GOT3 (cell line): ENCODE data around the gene TANK.
"Not testable (repeated sequence)": the region's sequence is repeated elsewhere in the genome, so short reads cannot be mapped to it uniquely, and the experiment has no call there.

Experiments used
- DNase-seq: peaks from one replicate; lab custom pipeline; 2025; ENCODE audit warnings: mixed read lengths; lab: John Stamatoyannopoulos, UW

The TANK gene

DNA sequence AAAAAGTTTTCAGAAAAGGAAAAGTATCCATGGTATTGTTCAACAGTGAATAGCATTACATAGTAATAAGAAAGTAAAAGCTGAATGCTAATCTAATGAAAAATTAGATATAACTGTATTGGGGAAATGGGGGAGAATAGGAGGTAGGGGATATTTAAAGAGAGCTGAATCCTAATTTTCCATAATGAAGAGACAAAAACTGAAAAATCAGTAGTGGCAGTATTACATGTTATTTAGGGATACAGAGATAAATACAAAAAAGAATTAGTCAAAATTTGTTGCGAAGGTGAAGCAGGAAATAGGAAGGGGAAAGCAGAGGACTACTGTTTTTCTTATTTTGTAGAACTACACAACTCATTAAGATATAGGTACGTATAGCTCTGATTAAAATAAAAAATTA lies 9.1 kb downstream of the TANK start:
- DNase-seq, result no peak

DNA sequence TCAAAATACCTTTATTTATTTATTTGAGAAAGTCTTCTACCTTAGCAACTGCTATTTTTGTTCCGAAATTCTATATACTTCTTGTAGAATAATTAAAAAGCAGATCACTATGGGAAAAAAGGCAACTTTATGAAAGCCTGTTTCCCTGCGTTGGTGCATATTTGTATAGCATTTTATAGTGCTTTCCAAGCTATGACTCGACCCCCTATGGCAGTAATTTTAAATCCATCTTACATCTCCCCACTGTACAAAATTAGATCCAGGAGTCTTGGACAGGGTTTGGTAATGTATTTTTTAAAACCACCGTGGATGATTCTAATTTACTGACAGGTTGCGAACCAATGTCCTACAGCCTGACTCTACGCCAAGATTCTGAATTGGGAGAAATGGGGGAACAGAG lies 10.1 kb downstream of the TANK start:
- DNase-seq, result no peak

DNA sequence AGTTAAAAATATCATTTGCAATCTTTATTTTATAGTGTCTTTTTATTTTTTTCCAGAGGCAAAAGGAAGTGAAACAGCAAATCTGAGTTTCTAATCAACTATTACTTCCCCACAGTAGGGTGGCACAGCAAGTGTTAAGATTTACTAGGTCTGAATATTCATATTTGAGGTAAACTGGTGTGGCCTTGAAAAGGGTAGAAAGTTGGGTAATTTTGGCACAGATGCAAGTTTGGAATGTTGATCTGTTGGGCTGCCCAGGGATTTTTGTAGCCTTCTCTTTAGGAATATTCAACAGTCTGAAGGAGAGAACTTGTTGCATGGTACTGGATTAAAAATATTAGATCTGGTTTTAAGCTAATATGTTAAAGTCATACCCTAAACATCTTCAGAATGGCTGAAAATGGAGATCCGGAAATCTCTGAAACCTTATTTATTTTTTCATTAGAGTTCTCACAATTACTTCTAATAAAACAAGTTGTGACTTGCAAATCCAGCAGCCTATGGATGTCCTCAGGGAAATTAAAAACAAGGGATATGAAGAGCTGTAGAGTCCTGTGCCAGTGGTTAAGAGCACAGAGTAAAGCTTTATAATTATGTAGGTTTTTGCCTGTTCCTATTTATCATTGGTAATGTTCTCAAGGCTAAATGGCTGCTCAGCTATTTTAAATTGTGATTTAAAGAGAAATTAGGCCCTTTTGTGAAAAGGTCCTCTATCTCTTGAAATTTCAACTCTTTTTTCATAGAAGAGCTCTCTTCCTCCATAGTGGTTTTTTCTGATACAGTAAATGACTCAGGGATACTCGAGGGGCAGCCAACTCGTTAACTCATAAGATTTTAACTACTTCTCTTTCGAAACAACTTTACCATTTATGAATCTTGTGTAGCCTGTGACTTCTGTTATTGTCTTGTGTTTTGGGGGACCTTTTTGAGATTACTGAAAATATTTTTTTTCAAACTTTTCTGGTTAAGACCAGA lies 11.0 kb downstream of the TANK start:
- no peak for DNase-seq

DNA sequence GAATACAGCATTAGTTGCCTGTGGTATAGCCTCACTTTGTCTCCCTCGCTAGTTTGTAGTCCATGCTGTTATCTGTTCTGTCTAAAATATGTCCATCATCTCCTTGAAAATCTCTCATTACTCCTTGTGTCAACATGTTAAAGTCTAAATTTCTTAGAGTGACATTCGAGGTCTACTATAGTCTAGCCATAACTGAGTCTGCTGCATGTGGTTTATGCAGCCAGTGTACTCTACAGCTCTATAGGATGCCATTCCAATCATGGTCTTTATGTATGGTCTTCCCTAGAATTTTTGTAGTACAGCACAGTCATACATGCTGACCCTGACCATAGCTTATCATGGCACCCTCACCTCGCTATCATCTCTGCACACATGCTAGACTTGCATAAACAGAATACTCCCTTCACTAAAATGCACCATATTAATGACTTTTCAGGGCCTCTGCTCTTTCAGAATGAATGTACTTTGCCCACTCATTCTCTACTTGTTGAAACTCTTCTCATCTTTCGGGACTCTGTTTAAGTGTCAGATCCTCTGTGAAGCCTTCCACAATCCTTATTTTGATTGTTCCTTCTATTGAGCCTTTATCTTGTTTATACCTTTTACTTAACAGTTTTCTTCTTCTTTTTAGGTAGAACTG lies 12.8 kb downstream of the TANK start:
- DNase-seq, result no peak

DNA sequence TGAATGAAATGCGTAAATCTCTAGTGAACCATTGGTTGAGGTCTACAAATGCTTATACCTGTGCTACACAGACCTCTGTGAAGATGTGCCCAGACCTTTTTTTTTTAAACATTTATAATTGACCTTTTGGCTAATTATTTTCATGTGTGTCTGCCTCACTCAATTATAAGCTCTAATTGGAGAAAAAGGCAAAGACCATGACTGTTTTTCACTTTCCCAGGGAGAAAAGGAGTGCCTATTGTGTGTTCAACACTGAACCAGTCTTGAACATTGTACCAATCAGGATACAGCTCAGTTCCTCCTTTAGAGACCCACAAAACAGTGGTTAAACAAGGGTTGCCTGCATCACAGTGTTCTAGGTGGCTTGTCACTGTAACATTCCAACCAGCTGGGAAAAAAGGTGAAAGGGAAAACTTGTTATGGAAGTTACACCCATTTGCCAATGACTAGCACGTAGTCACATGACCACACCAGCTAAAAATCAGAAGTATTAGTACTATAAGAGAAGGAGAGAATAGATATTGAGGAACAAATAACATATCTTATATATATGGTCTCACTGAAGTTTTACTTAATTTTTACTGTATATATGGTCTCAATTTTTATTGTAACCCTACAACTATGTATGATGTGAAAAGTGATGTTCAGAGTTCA lies 13.4 kb downstream of the TANK start:
- no peak for DNase-seq

DNA sequence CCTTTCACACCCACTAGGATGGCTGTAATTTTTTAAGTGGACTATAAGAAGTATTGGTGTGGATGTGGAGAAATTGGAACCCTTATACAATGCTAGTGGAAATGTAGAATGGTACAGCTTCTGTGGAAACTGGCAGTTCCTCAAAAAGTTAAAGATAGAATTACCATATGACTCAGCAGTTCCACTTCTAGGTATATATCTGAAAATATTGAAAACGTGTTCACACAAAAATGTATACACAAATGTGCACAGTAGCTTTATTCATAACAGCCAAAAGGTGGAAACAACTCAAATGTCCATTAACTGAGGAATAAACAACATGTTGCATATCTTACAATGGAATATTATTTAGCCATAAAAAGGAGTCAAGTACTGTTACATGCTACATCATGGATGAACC lies 17.7 kb downstream of the TANK start:
- no peak for DNase-seq

DNA sequence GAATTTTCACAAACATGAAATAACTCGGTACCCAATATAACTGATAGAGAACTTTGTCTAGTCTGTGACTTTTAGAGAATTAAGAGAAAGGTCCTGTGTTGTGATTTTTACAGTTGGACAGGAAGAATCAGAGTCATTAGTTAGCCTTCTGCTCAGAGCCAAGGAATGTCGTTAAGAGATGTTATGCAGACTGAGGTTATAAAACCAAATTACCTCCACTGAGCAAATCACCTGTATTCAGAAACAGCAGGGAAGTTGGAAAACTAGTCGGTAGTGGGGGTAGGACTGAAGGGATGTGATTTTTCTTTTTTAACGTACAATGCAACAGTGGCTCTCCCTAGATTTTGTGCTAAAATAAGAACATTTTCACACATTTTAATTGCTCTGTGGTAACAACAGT lies 18.5 kb downstream of the TANK start:
- no peak for DNase-seq

DNA sequence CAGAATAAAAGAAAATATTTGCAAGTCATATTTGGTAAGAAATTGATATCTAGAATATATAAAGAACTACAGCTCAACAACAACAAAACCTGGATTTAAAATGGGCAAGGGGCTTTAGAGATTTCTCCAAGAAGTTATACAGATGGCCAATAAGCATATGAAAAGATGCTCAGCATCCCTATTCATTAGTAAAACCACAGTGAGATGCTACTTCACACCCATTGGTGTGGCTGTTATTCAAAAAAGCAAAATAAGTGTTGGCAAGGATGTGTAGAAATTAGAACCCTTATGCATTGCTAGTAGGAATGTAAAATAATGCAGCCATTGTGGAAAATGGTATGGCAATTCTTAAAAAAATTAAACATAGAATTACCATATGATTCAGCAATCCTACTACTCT lies 29.8 kb downstream of the TANK start:
- no peak for DNase-seq

DNA sequence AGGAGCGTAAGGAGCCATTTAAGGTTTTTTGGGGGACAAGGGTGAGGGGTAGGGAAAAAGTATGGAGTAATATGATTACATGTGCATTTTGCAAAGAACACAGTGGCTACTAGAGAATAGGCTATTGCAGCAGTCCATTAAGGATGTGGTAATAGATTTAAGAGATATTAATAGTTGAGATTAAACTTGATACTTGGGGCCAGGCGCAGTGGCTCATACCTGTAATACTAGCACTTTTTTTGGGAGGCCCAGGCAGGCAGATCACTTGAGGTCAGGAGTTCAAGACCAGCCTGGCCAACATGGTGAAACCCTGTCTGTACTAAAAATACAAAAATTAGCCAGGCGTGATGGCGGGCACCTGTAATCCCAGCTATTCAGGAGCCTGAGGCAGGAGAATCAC lies 35.4 kb downstream of the TANK start:
- DNase-seq, result not testable (repeated sequence)

DNA sequence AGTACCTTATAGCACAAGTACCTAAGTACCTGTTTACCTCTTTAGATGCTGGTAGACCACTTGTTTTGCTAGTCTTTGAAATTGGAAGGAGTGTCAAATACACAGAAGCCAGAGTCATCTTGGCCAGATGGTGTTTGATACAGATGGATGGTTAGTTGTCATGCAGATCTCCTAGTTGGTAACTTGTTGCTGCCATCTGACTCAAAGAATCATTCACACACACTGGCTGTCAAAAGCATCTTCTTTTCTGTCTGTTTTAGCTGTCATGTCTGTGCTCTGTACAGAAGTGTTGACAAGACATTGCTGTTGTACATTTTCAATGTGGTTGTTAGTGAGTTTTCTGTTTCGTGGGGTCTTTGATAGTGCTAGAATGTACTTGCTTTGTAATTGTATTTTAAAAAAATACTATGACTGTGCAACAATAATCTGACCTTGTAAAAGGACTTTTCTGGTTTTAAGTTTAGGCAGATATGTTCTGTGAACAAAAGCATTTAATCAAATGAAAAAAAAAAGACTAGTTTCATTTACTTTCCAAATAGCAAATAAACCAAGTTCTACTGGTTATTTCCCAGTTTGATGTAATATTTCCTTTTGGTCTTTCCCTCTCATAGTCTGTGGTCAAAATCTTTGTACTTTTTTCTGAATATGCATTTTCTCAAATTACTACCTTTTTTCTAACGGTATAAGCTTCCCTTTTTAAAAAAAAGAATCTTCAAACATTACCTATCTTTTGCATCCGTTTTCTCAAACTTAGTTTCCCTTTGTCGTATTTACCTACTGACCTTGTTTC lies 39.9 kb downstream of the TANK start:
- no peak for DNase-seq

DNA sequence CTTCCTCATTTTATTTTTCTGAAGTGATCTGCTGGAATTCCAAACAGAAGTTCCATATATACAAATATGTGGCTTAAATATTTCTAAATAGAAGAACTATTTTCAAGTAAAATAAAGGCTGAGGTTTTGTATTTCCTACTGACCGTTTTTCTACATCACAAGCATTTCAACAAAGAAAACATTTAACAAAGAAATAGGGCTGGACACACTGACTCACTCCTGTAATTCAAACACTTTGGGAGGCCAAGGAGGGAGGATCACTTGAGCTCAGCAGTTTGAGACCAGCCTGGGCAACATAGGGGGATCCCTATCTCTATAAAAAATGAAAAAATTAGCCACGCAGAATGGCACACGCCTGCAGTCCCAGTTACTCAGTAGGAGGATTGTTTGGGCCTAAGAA lies 44.6 kb downstream of the TANK start:
- no peak for DNase-seq

DNA sequence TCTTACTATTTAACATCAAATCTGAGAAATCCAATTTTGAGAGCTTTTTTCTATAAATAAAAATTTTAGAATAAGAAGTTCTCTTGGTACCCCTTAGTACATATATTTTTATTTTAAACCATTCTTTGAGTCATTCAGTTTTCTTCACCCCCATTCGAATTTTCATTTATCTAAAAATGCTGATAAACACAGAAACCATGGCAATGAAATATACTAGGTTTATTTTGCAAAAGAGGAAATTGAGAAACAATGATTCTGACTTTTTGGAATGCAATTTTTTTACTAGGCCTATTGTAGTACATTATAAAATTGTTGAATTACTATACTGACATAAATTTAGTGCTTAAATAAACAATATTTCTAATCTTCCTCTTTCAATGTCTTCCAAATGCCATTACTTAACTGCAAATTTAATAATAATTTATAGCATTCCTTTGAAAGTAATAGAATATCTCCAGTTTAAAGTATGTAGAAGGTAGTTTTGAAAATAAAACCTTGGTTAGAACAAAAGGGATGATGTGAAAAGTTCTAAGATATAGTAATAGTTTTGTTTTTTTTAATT lies 46.3 kb downstream of the TANK start:
- no peak for DNase-seq

DNA sequence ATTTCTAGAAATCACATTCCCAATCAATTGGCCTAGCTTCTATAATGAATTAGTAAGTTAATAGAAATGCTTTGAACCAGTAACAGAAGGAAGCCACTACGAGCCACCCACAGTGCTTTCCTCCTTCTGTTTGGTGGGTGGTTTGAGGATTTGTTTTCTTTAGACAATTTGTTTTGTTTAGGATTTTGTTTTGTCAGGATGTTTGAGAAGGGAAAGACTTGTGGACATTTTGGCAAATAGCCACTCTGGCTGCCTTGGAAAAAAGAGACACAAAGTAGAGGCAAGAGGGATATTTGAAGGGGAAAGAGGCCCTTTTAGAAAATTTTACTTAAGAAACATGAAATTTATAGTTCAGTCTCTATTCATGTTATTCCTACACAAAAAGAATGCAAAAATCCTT lies 47.7 kb downstream of the TANK start:
- DNase-seq, result no peak

DNA sequence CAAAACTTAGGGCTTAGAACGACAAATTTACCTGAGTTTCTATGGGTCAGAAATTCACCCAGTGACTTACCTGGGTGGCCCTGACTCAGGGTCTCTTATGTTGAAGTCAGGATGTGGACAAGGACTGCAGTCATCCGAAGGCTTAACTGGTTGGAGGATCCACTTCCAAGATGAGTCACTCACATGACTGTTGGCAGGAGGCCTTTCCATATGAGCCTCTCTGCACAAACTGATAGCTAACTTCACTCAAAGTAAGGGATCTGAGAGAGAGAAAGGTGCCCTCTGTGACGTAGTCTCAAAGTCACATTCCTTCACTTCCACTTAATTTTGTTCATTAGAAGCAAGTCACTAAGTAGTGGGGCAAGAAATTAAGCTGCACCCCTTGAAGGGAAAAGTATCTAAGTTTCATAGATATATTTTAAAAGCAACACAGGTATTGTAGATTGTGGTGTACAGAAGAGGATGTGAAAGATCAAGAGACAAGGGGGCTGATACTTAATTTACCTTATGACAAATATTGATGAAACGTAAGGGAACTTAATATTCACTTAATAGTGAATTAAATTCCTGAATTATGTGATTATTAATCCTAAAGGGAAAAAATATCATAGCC lies 48.4 kb downstream of the TANK start:
- DNase-seq, result no peak

DNA sequence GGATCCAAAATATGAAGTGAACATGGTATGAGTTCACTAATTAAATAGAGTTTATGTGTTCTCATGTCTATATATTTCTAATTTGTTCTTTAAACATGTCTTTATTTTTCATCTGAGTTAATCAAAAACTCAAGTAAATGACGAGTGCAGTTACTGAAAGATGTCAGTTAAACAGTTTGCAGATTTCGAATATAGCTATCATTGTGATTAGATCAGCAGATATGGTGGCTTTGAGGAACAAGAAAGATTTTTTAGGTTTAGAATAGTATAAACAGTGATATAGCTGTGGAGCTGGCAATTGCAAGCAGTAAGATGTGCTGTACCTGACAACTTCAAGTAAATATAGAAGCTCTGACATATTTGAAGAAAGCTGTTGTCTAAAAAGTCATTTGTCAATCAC lies 49.7 kb downstream of the TANK start:
- DNase-seq, result no peak

DNA sequence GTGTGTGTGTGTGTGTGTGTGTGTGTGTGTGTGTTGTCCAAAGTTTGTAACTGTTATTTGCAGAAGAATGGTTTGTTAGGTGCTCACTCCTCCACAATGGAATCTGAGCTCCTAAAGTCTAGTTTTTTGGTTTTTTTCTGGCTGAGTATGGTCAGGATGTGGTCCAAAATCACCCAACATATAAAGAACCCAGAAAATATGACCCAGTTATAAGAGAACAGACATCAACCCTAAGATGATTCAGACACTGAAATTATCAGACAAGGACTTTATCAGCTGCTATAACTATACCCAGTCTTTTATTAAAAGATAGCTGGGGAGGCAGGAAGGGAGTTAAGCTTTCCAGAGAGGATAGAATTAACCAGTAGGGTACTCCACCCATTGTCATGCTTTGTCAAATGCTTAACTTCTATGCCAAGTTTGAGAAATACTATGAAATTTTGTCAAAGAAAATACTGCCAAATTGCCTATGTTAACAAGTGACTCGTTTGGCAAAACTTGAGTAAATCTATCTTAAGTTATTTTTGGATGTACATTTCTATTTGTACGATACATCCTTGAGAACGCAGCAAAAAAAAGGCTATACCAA lies 57.5 kb downstream of the TANK start:
- DNase-seq, result no peak

DNA sequence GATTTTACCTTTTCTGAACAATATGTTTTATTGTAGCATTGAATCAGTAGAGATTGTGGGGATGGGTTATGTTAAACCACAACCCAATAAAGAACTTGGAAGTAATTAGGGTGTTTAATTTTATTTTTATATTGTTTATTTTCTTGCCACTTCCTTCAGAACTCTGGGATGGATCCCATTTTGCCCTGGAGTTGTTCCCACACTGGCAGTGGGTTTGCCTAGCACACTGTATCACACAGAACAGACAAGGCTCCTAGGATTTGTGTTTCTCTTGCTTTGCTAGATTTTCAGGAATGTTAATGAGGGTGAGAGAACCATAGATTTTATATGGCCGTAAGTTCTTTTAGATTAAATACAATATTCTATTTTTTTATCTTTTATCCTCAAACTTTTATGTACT lies 59.0 kb downstream of the TANK start:
- DNase-seq, result no peak

DNA sequence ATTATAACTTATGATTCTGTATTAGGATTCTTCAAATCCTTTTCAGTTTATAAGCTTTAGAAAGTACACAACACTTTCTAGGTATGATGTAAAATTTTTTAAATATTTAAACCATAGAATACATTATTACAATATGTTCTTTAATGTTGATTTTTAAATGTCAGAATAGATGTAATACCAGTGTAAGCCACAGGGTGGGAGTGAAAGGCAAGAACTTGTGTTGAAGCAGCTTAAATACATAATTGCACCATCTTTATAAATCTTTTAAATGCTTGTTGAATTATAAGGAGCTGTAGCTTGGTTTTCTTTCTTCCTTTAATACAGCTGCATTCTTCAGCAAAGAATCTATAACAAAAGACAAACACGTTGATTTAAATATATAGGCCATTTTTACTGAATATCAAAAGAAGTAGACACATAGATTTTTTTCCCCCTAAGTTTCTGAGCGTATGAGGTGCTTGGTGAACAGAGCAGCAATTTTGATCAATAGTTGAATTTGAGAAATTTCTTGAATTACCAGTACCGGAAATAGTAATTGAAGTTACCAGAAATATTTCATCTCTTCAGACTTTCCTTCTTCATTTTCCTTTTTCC lies 63.0 kb downstream of the TANK start:
- DNase-seq, result no peak

DNA sequence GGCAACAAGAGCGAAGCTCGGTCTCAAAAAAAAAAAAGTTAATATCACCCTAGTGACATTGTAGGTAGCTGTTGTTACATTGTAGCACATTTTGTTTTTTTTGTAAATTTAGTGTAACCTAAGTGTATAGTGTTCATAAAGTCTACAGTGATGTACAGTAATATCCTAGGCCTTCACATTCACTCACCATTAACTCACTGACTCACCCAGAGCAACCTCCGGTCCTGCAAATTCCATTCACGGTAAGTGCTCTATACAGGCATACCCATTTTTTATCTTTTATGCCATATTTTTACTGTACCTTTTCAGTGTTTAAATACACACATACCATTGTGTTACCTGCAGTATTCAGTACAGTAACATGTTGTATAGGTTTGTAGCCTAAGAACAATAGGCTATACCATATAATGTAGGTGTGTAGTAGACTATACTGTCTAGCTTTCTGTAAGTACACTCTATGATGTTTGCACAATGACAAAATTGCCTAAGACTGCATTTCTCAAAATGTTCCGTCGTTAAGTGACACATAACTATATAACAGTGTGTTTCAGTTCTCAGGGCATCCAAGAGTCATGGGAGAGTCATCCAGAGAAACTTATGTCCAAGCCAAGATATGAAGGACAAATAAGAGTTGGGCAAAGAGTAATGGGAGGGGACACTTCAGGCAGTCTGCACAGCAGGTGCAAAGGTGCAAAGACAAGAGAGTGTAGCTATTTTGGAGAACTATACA lies 68.4 kb downstream of the TANK start:
- no peak for DNase-seq

DNA sequence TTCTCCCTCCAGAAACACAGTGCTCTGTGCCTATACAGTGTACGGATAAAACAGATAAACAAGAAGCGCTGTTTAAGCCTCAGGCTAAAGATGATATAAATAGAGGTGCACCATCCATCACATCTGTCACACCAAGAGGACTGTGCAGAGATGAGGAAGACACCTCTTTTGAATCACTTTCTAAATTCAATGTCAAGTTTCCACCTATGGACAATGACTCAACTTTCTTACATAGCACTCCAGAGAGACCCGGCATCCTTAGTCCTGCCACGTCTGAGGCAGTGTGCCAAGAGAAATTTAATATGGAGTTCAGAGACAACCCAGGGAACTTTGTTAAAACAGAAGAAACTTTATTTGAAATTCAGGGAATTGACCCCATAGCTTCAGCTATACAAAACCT lies 70.7 kb downstream of the TANK start:
- no peak for DNase-seq
